ENCODE measurements around the gene IGSF3.
"Not testable (repeated sequence)": the region's sequence is repeated elsewhere in the genome, so short reads cannot be mapped to it uniquely, and the experiment has no call there.

GRCh38 chr1:116652598-116652997, 14.9 kb downstream of the IGSF3 start:
- not testable (repeated sequence) for TF ChIP-seq CTCF (conservative IDR thresholded peaks at IDR 0.05 in 1 of 2, IDR thresholded peaks at IDR 0.05 in 1 of 2; ENCODE audit: extremely low read depth in 1 of 2, insufficient read depth in 1 of 2, low read depth in 1 of 2, low read length in 2 of 2); EZH2 (IDR thresholded peaks at IDR 0.05; ENCODE audit: borderline replicate concordance, low read length)
